Measurements from ENCODE around the gene KCNAB2.
A peak's percentile ranks its signal among the peaks of the same experiment; 100 is the strongest.

The KCNAB2 gene

GRCh38 chr1:6126521-6127067 is 80.9 kb downstream of the KCNAB2 start:
- TF ChIP-seq CTCF (IDR thresholded peaks at IDR 0.05; ENCODE audit: insufficient read depth, low read length, poor library complexity, severe bottlenecking) = no peak
- H3K27me3 ChIP-seq (replicated peaks; ENCODE audit: control insufficient read depth, insufficient read depth, low read length) = no peaks in the 10 kb centered on the region; the same call in 1 of the 2 replicates
- DNase-seq (ENCODE audit: extremely low read depth, insufficient read length) = no peak
- H3K4me3 ChIP-seq (replicated peaks; ENCODE audit: low read depth, low read length) = no peak overlapping the region
- no peaks in the 10 kb centered on the region for H3K36me3 ChIP-seq (ENCODE audit: control insufficient read depth, insufficient read depth, low read length)

- H3K27me3 ChIP-seq (replicated peaks; ENCODE audit: control insufficient read depth, insufficient read depth, low read length) = no peaks in the 10 kb centered on the region; the same call in 1 of the 2 replicates
Observed at GRCh38 chr1:6127587-6128163, 82.0 kb downstream of the KCNAB2 start.

GRCh38 chr1:6128276-6129081 is 82.8 kb downstream of the KCNAB2 start:
- Histone ChIP-seq H3K27me3 (replicated peaks; ENCODE audit: control insufficient read depth, insufficient read depth, low read length) (no peaks in the 10 kb centered on the region; the same call in 1 of the 2 replicates), H3K36me3 (ENCODE audit: control insufficient read depth, insufficient read depth, low read length) (no peaks in the 10 kb centered on the region), H3K4me3 (replicated peaks; ENCODE audit: low read depth, low read length) (no peak overlapping the region)
- DNase-seq (ENCODE audit: extremely low read depth, insufficient read length) = no peak
- no peak for TF ChIP-seq CTCF (IDR thresholded peaks at IDR 0.05; ENCODE audit: insufficient read depth, low read length, poor library complexity, severe bottlenecking)

More at GRCh38 chr1:6127587-6128163, 82.0 kb downstream of the KCNAB2 start:
- H3K4me3 ChIP-seq (replicated peaks; ENCODE audit: low read depth, low read length) = no peak overlapping the region
- H3K36me3 ChIP-seq (ENCODE audit: control insufficient read depth, insufficient read depth, low read length) = no peaks in the 10 kb centered on the region
- DNase-seq (ENCODE audit: extremely low read depth, insufficient read length) = peak; percentile 63
- no peak for TF ChIP-seq CTCF (IDR thresholded peaks at IDR 0.05; ENCODE audit: insufficient read depth, low read length, poor library complexity, severe bottlenecking)

- Histone ChIP-seq H3K27me3 (replicated peaks; ENCODE audit: control insufficient read depth, insufficient read depth, low read length) (no peaks in the 10 kb centered on the region; the same call in 1 of the 2 replicates), H3K36me3 (ENCODE audit: control insufficient read depth, insufficient read depth, low read length) (no peaks in the 10 kb centered on the region), H3K4me3 (replicated peaks; ENCODE audit: low read depth, low read length) (no peak overlapping the region)
- no peak for TF ChIP-seq CTCF (IDR thresholded peaks at IDR 0.05; ENCODE audit: insufficient read depth, low read length, poor library complexity, severe bottlenecking)
- DNase-seq (ENCODE audit: extremely low read depth, insufficient read length) = no peak
Observed at GRCh38 chr1:6129313-6129712, 83.6 kb downstream of the KCNAB2 start.

GRCh38 chr1:6130036-6130435 is 84.3 kb downstream of the KCNAB2 start:
- no peak for TF ChIP-seq CTCF (IDR thresholded peaks at IDR 0.05; ENCODE audit: insufficient read depth, low read length, poor library complexity, severe bottlenecking)
- Histone ChIP-seq H3K27me3 (replicated peaks; ENCODE audit: control insufficient read depth, insufficient read depth, low read length) (no peaks in the 10 kb centered on the region; the same call in 1 of the 2 replicates), H3K4me3 (replicated peaks; ENCODE audit: low read depth, low read length) (no peak overlapping the region), H3K36me3 (ENCODE audit: control insufficient read depth, insufficient read depth, low read length) (no peaks in the 10 kb centered on the region)
- DNase-seq (ENCODE audit: extremely low read depth, insufficient read length) = no peak
